Measurements from ENCODE around the gene FUT4. TPM values are rescaled to one million over a fixed set of nuclear protein-coding genes. Genes with fewer than 3 reads are reported as not detected.

The FUT4 gene
- total and polyA plus RNA-seq, 2 donors from 2014 or later: 1.2 to 9.5 TPM

- Histone ChIP-seq H3K36me3 (ENCODE audit: control insufficient read depth in 2 of 3, insufficient read depth in 3 of 3, low read length in 3 of 3) (no peaks in the 10 kb centered on the region), H3K4me1 (ENCODE audit: control insufficient read depth in 2 of 3, insufficient read depth in 2 of 3, low read depth in 1 of 3, low read length in 3 of 3) (peaks cover 0 to 4% (median 0%) of the 10 kb centered on the region in 3 donors), H3K9ac (ENCODE audit: low read length in 3 of 3) (no peak overlapping the region), H3K4me3 (ENCODE audit: low read length in 3 of 3) (no peak overlapping the region), H3K9me3 (ENCODE audit: control insufficient read depth in 2 of 3, insufficient read depth in 1 of 3, low read length in 3 of 3) (no peaks in the 10 kb centered on the region), H3K27me3 (ENCODE audit: control insufficient read depth, insufficient read depth, low read length) (no peaks in the 10 kb centered on the region), H3K27ac (ENCODE audit: low read depth in 2 of 2, low read length in 2 of 2) (no peak overlapping the region)
- DNase-seq (no peak), FAIRE-seq (no peak)
- intact Hi-C loops (cut with DNase I): no loop called here
- TF ChIP-seq, protein P1, sequence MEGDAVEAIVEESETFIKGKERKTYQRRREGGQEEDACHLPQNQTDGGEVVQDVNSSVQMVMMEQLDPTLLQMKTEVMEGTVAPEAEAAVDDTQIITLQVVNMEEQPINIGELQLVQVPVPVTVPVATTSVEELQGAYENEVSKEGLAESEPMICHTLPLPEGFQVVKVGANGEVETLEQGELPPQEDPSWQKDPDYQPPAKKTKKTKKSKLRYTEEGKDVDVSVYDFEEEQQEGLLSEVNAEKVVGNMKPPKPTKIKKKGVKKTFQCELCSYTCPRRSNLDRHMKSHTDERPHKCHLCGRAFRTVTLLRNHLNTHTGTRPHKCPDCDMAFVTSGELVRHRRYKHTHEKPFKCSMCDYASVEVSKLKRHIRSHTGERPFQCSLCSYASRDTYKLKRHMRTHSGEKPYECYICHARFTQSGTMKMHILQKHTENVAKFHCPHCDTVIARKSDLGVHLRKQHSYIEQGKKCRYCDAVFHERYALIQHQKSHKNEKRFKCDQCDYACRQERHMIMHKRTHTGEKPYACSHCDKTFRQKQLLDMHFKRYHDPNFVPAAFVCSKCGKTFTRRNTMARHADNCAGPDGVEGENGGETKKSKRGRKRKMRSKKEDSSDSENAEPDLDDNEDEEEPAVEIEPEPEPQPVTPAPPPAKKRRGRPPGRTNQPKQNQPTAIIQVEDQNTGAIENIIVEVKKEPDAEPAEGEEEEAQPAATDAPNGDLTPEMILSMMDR (IDR thresholded peaks at IDR 0.05; ENCODE audit: borderline replicate concordance, extremely low read depth, insufficient read depth): no peak
Measured at GRCh38 chr11:94586546-94586945, 42.8 kb downstream of the FUT4 start.

DNA sequence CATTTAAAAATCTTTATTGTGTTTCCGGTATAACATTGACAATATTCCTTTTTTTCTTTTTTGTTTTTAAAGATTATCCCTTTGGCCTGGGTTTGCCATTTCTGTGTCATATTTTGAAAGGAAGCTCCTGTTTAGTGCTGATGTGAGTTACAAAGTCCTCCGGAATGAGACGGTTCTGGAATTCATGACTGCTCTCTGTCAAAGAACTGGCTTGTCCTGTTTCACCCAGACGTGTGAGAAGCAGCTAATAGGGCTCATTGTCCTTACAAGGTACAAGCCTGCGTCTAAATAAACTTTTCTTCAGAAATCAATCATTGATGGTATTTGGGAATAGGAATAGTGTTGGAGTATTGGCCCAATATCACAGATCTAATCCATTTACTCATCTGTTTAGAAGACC is 43.3 kb downstream of the FUT4 start:
- H3K9ac ChIP-seq (ENCODE audit: low read length in 3 of 3): no peak overlapping the region
- no peak for FAIRE-seq
- H3K27me3 ChIP-seq (ENCODE audit: control insufficient read depth, insufficient read depth, low read length): no peaks in the 10 kb centered on the region
- DNase-seq: no peak
- peaks cover 0 to 4% (median 0%) of the 10 kb centered on the region in 3 donors for H3K4me1 ChIP-seq (ENCODE audit: control insufficient read depth in 2 of 3, insufficient read depth in 2 of 3, low read depth in 1 of 3, low read length in 3 of 3)
- no peak overlapping the region for H3K4me3 ChIP-seq (ENCODE audit: low read length in 3 of 3)
- TF ChIP-seq, protein P1 (IDR thresholded peaks at IDR 0.05; ENCODE audit: borderline replicate concordance, extremely low read depth, insufficient read depth): no peak
- H3K27ac ChIP-seq (ENCODE audit: low read depth in 2 of 2, low read length in 2 of 2): no peak overlapping the region
- no peaks in the 10 kb centered on the region for H3K9me3 ChIP-seq (ENCODE audit: control insufficient read depth in 2 of 3, insufficient read depth in 1 of 3, low read length in 3 of 3)
- intact Hi-C loops (cut with DNase I): no loop called here
- no peaks in the 10 kb centered on the region for H3K36me3 ChIP-seq (ENCODE audit: control insufficient read depth in 2 of 3, insufficient read depth in 3 of 3, low read length in 3 of 3)

DNA sequence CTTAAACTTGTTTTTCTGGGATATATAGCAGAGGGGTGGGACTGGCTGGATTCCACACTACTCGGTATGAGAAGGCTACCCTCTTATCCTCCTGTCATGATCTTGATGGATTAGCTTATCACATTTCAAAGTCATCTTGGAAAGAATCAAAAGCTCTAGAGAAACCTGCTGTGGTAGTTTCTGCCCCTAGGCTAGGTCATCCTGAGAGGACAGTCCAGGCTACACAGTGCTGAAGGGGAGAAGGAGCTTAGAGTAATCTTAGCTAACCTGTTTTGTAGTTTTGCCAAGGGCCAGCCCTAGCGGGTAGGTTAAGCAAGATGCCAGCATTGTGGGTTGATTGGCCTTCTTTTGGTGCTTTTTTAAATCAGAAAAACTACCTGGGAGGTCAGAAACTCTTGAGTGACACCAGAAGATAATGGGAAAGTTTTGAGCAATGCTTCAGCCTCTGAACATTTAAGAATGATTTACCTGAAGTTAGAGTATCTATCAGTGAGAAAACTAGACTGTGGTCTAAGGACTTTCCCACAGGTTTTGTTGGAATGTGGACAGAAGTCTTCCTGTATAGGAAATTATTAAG is 44.7 kb downstream of the FUT4 start:
- peaks cover 0 to 4% (median 0%) of the 10 kb centered on the region in 3 donors for H3K4me1 ChIP-seq (ENCODE audit: control insufficient read depth in 2 of 3, insufficient read depth in 2 of 3, low read depth in 1 of 3, low read length in 3 of 3)
- no peak overlapping the region for H3K27ac ChIP-seq (ENCODE audit: low read depth in 2 of 2, low read length in 2 of 2)
- no peaks in the 10 kb centered on the region for H3K27me3 ChIP-seq (ENCODE audit: control insufficient read depth, insufficient read depth, low read length)
- FAIRE-seq (no peak), DNase-seq (peak in 2 of 5 donors; percentile 66 to 68)
- TF ChIP-seq, protein P1 (IDR thresholded peaks at IDR 0.05; ENCODE audit: borderline replicate concordance, extremely low read depth, insufficient read depth): no peak
- intact Hi-C loops (cut with DNase I): no loop called here
- H3K36me3 ChIP-seq (ENCODE audit: control insufficient read depth in 2 of 3, insufficient read depth in 3 of 3, low read length in 3 of 3): no peaks in the 10 kb centered on the region
- H3K9me3 ChIP-seq (ENCODE audit: control insufficient read depth in 2 of 3, insufficient read depth in 1 of 3, low read length in 3 of 3): no peaks in the 10 kb centered on the region
- H3K9ac ChIP-seq (ENCODE audit: low read length in 3 of 3): no peak overlapping the region
- H3K4me3 ChIP-seq (ENCODE audit: low read length in 3 of 3): no peak overlapping the region
